Measurements from ENCODE around the gene MST1R.

The MST1R gene

DNA sequence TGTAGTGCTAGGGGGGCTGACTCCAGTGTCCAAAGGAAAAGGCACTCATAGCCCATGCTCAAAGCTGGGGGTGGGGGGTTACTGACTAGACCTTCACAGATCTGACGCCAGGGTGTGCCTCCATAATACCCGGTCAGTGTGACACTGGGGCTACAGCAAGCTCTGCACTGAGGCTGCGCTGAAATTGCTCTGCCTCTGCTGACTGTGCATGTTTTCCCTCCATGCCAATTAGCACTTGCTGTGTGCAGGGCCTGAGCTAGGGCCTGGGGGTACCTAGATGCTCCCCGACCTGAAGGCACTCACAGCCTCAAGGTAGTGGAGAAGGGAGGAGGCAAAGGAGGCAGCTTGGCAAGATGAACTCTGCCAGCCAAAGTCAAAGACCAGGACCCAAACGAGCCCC, 39.2 kb downstream of the MST1R start:
- no peaks in the 10 kb centered on the region for H3K9me3 ChIP-seq (ENCODE audit: insufficient read depth, low read length, severe bottlenecking)
- DNase-seq, result no peak
- H3K27ac ChIP-seq (ENCODE audit: low read length), result no peak overlapping the region
- H2AFZ ChIP-seq (ENCODE audit: low read depth, low read length), result no peak overlapping the region
- no peaks in the 10 kb centered on the region for H3K36me3 ChIP-seq (ENCODE audit: insufficient read depth, low read length)
- H3K4me2 ChIP-seq (ENCODE audit: insufficient read depth, low read length), result no peak overlapping the region
- ATAC-seq (ENCODE audit: insufficient read depth, low read depth), result no peak
- H3K4me3 ChIP-seq (ENCODE audit: low read depth in 1 of 2, low read length in 2 of 2), result no peak overlapping the region
- H3K4me1 ChIP-seq (ENCODE audit: insufficient read depth, low read length), result peaks cover 2% of the 10 kb centered on the region; the same call in 1 of the 2 replicates
- no peaks in the 10 kb centered on the region for H3K79me2 ChIP-seq (ENCODE audit: insufficient read depth, low read length)
- H3K27me3 ChIP-seq (ENCODE audit: insufficient read depth, low read length, poor library complexity), result peaks cover 16% of the 10 kb centered on the region
- no peak for TF ChIP-seq CTCF (IDR thresholded peaks at IDR 0.05; ENCODE audit: borderline replicate concordance, extremely low read depth, low read length, poor library complexity, severe bottlenecking)
- no peak for TF ChIP-seq EZH2 (IDR thresholded peaks at IDR 0.05; ENCODE audit: borderline replicate concordance, low read depth, low read length, severe bottlenecking)
- no peak overlapping the region for H3K9ac ChIP-seq (ENCODE audit: low read depth, low read length)
- peaks cover 13% of the 10 kb centered on the region for H4K20me1 ChIP-seq (ENCODE audit: insufficient read depth, low read length)

GRCh38 chr3:49859576-49860305, 43.9 kb downstream of the MST1R start:
- no peak for DNase-seq

GRCh38 chr3:49856181-49857005, 47.3 kb downstream of the MST1R start, which contains the start of gene TRAIP:
Gene TRAIP (minus strand): TSS chr3:49856564. CDS start chr3:49856453, 111 bp downstream.
- peaks cover 38% of the 10 kb centered on the region for H3K79me2 ChIP-seq (ENCODE audit: insufficient read depth, low read length)
- H3K9ac ChIP-seq (ENCODE audit: low read depth, low read length), result peak within 1 kb of the TSS; percentile 79
- peaks cover 5% of the 10 kb centered on the region; the same call in 1 of the 2 replicates for H4K20me1 ChIP-seq (ENCODE audit: insufficient read depth, low read length)
- H3K36me3 ChIP-seq (ENCODE audit: insufficient read depth, low read length), result no peaks in the 10 kb centered on the region
- DNase-seq, result peak; percentile 95
- TF ChIP-seq EZH2 (IDR thresholded peaks at IDR 0.05; ENCODE audit: borderline replicate concordance, low read depth, low read length, severe bottlenecking), result no peak
- TF ChIP-seq CTCF (IDR thresholded peaks at IDR 0.05; ENCODE audit: borderline replicate concordance, extremely low read depth, low read length, poor library complexity, severe bottlenecking), result no peak
- ATAC-seq (ENCODE audit: insufficient read depth, low read depth), result peak; percentile 98
- H3K4me3 ChIP-seq (ENCODE audit: low read depth in 1 of 2, low read length in 2 of 2), result peak within 1 kb of the TSS; percentile 65 to 92
- peak within 1 kb of the TSS; percentile 82 for H3K27ac ChIP-seq (ENCODE audit: low read length)
- peak within 1 kb of the TSS; percentile 90 for H3K4me2 ChIP-seq (ENCODE audit: insufficient read depth, low read length)
- H3K4me1 ChIP-seq (ENCODE audit: insufficient read depth, low read length), result peaks cover 32% of the 10 kb centered on the region
- H2AFZ ChIP-seq (ENCODE audit: low read depth, low read length), result peak within 1 kb of the TSS; percentile 98
- no peaks in the 10 kb centered on the region for H3K27me3 ChIP-seq (ENCODE audit: insufficient read depth, low read length, poor library complexity)
- no peaks in the 10 kb centered on the region for H3K9me3 ChIP-seq (ENCODE audit: insufficient read depth, low read length, severe bottlenecking)

More at GRCh38 chr3:49859576-49860305, 43.9 kb downstream of the MST1R start:
- Histone ChIP-seq H2AFZ (ENCODE audit: low read depth, low read length) (no peak overlapping the region), H3K79me2 (ENCODE audit: insufficient read depth, low read length) (peaks cover 16% of the 10 kb centered on the region), H3K36me3 (ENCODE audit: insufficient read depth, low read length) (no peaks in the 10 kb centered on the region), H3K4me3 (ENCODE audit: low read depth in 1 of 2, low read length in 2 of 2) (no peak overlapping the region), H3K9me3 (ENCODE audit: insufficient read depth, low read length, severe bottlenecking) (no peaks in the 10 kb centered on the region), H4K20me1 (ENCODE audit: insufficient read depth, low read length) (peaks cover 9% of the 10 kb centered on the region; the same call in 1 of the 2 replicates), H3K27me3 (ENCODE audit: insufficient read depth, low read length, poor library complexity) (peaks cover 7% of the 10 kb centered on the region), H3K27ac (ENCODE audit: low read length) (no peak overlapping the region), H3K4me1 (ENCODE audit: insufficient read depth, low read length) (peaks cover 23% of the 10 kb centered on the region), H3K9ac (ENCODE audit: low read depth, low read length) (no peak overlapping the region), H3K4me2 (ENCODE audit: insufficient read depth, low read length) (no peak overlapping the region)
- no peak for TF ChIP-seq EZH2 (IDR thresholded peaks at IDR 0.05; ENCODE audit: borderline replicate concordance, low read depth, low read length, severe bottlenecking)
- TF ChIP-seq CTCF (IDR thresholded peaks at IDR 0.05; ENCODE audit: borderline replicate concordance, extremely low read depth, low read length, poor library complexity, severe bottlenecking), result no peak
- ATAC-seq (ENCODE audit: insufficient read depth, low read depth), result no peak
